ENCODE measurements around the gene FMN1. TPM values are rescaled to one million over a fixed set of nuclear protein-coding genes. Genes with fewer than 3 reads are reported as not detected.
A peak's percentile ranks its signal among the peaks of the same experiment; 100 is the strongest.

Gene FMN1
- total and polyA plus RNA-seq, 2 donors from 2014 or later, result 0.71 to 44.8 TPM

DNA sequence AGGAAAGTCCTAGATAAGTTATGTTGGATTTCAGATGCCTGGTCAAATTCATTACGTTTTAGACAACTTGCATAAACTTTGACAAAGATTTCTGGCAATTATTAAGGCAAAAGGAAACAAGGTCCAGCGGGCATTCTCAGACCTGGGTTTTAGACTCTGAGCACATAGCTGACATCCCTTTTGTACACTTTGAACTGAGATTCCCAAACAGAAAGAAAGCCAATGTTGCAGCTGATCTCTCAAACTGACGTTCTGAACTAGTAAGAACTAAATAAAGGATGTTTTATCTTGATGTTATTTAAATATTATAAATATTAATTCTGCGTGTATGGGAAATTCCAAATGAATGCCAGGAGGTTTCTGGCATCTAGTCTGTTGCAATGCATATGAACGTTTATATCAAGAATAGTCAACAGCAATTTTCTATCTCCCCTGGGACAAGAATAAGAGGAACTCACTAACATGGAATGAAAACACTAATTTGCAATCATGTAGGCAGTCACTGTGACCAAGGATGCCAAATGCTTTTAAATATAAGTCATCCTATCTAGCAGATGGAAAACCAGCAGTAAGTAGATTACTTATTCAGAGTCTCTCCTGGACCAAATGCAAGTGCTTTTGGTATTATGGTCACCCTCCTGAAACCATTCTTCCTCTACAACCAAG, 274.6 kb downstream of the FMN1 start:
- no peaks in the 10 kb centered on the region for H3K9me3 ChIP-seq (ENCODE audit: control insufficient read depth in 2 of 3, insufficient read depth in 1 of 3, low read length in 3 of 3)
- no peak overlapping the region for H3K4me3 ChIP-seq (ENCODE audit: low read length in 3 of 3)
- DNase-seq (peak in 1 of 5 donors; percentile 11), FAIRE-seq (no peak)
- TF ChIP-seq, protein P1, sequence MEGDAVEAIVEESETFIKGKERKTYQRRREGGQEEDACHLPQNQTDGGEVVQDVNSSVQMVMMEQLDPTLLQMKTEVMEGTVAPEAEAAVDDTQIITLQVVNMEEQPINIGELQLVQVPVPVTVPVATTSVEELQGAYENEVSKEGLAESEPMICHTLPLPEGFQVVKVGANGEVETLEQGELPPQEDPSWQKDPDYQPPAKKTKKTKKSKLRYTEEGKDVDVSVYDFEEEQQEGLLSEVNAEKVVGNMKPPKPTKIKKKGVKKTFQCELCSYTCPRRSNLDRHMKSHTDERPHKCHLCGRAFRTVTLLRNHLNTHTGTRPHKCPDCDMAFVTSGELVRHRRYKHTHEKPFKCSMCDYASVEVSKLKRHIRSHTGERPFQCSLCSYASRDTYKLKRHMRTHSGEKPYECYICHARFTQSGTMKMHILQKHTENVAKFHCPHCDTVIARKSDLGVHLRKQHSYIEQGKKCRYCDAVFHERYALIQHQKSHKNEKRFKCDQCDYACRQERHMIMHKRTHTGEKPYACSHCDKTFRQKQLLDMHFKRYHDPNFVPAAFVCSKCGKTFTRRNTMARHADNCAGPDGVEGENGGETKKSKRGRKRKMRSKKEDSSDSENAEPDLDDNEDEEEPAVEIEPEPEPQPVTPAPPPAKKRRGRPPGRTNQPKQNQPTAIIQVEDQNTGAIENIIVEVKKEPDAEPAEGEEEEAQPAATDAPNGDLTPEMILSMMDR (IDR thresholded peaks at IDR 0.05; ENCODE audit: borderline replicate concordance, extremely low read depth, insufficient read depth), result no peak
- no peaks in the 10 kb centered on the region for H3K4me1 ChIP-seq (ENCODE audit: control insufficient read depth in 2 of 3, insufficient read depth in 2 of 3, low read depth in 1 of 3, low read length in 3 of 3)
- H3K36me3 ChIP-seq (ENCODE audit: control insufficient read depth in 2 of 3, insufficient read depth in 3 of 3, low read length in 3 of 3), result no peaks in the 10 kb centered on the region
- H3K27ac ChIP-seq (ENCODE audit: low read depth in 2 of 2, low read length in 2 of 2), result no peak overlapping the region
- H3K27me3 ChIP-seq (ENCODE audit: control insufficient read depth, insufficient read depth, low read length), result no peaks in the 10 kb centered on the region
- intact Hi-C loops (cut with DNase I), result no loop called here
- no peak overlapping the region for H3K9ac ChIP-seq (ENCODE audit: low read length in 3 of 3)

DNA sequence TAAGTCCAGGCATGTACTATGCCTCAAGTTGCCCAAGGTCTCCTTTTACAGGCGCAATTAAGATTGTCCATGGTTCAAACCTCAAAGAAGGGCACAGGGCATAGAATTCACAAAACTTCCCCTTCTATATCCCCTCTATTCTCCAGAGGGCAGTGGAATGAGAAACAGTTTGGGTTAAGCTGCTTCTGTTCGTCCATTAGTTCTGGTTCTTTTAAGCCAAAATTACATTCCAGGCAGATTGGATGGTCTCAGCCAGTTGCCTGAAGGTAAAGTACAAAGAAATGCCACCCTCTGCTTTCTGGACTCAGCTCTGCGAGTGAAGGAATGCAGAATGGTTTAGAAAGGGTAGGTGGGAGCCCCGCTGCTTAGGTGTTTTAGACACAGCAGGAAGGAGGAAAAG, 276.0 kb downstream of the FMN1 start:
- H3K27ac ChIP-seq (ENCODE audit: low read depth in 2 of 2, low read length in 2 of 2), result no peak overlapping the region
- intact Hi-C loops (cut with DNase I), result no loop called here

DNA sequence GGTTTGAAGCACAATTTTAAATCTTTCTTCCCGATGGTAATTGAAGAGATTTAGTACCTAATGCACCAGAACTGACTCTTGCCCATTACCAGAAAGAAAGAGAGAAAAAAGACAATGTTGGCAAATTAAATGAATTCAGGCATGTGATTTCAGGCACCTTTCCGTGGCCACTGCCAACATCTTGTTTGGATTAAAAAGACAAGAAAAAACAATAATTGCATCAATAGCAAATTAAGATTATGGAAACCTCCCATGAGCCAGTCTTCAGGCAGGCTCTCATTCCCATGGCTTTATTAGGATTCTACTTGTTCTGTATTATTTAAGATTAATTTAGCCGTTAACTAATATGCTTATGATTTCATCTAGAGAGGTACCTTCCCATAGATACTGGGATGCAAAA, 283.7 kb downstream of the FMN1 start:
- H3K9ac ChIP-seq (ENCODE audit: low read length in 3 of 3), result no peak overlapping the region
- H3K4me1 ChIP-seq (ENCODE audit: control insufficient read depth in 2 of 3, insufficient read depth in 2 of 3, low read depth in 1 of 3, low read length in 3 of 3), result no peaks in the 10 kb centered on the region
- intact Hi-C loops (cut with DNase I), result no loop called here
- H3K27ac ChIP-seq (ENCODE audit: low read depth in 2 of 2, low read length in 2 of 2), result no peak overlapping the region
- DNase-seq (no peak), FAIRE-seq (no peak)
- H3K27me3 ChIP-seq (ENCODE audit: control insufficient read depth, insufficient read depth, low read length), result no peaks in the 10 kb centered on the region
- TF ChIP-seq, protein P1 (IDR thresholded peaks at IDR 0.05; ENCODE audit: borderline replicate concordance, extremely low read depth, insufficient read depth), result no peak
- no peaks in the 10 kb centered on the region for H3K36me3 ChIP-seq (ENCODE audit: control insufficient read depth in 2 of 3, insufficient read depth in 3 of 3, low read length in 3 of 3)
- no peak overlapping the region for H3K4me3 ChIP-seq (ENCODE audit: low read length in 3 of 3)
- no peaks in the 10 kb centered on the region for H3K9me3 ChIP-seq (ENCODE audit: control insufficient read depth in 2 of 3, insufficient read depth in 1 of 3, low read length in 3 of 3)

More for the DNA sequence above, 276.0 kb downstream of the FMN1 start:
- no peaks in the 10 kb centered on the region for H3K36me3 ChIP-seq (ENCODE audit: control insufficient read depth in 2 of 3, insufficient read depth in 3 of 3, low read length in 3 of 3)
- no peaks in the 10 kb centered on the region for H3K27me3 ChIP-seq (ENCODE audit: control insufficient read depth, insufficient read depth, low read length)
- H3K9me3 ChIP-seq (ENCODE audit: control insufficient read depth in 2 of 3, insufficient read depth in 1 of 3, low read length in 3 of 3), result no peaks in the 10 kb centered on the region
- peak in 2 of 5 donors; percentile 12 to 34 for DNase-seq
- H3K4me1 ChIP-seq (ENCODE audit: control insufficient read depth in 2 of 3, insufficient read depth in 2 of 3, low read depth in 1 of 3, low read length in 3 of 3), result no peaks in the 10 kb centered on the region
- no peak overlapping the region for H3K9ac ChIP-seq (ENCODE audit: low read length in 3 of 3)
- no peak for FAIRE-seq
- no peak overlapping the region for H3K4me3 ChIP-seq (ENCODE audit: low read length in 3 of 3)
- TF ChIP-seq, protein P1 (IDR thresholded peaks at IDR 0.05; ENCODE audit: borderline replicate concordance, extremely low read depth, insufficient read depth), result no peak

DNA sequence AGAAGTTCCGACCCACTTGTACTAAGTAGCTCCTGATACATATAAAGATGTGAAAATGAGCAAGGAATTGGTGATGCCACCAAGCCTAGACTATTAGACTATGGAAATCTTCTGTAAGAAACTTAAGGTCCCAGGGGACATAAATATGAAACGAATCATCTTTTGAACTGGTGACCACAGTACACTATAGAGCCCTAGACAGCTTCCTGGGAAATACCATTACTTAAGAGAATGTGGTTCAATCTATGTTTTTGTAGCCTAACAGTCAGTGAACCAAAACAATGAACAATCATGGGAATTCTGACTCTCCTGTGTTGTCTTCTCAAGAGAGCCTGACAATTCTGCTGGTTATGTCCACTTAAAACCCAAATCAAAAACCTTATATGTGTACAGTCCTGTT, 285.1 kb downstream of the FMN1 start:
- intact Hi-C loops (cut with DNase I), result no loop called here
- no peaks in the 10 kb centered on the region for H3K9me3 ChIP-seq (ENCODE audit: control insufficient read depth in 2 of 3, insufficient read depth in 1 of 3, low read length in 3 of 3)
- TF ChIP-seq, protein P1 (IDR thresholded peaks at IDR 0.05; ENCODE audit: borderline replicate concordance, extremely low read depth, insufficient read depth), result no peak
- no peak overlapping the region for H3K27ac ChIP-seq (ENCODE audit: low read depth in 2 of 2, low read length in 2 of 2)
- H3K27me3 ChIP-seq (ENCODE audit: control insufficient read depth, insufficient read depth, low read length), result no peaks in the 10 kb centered on the region
- no peak for DNase-seq
- FAIRE-seq, result no peak
- H3K36me3 ChIP-seq (ENCODE audit: control insufficient read depth in 2 of 3, insufficient read depth in 3 of 3, low read length in 3 of 3), result no peaks in the 10 kb centered on the region
- no peak overlapping the region for H3K9ac ChIP-seq (ENCODE audit: low read length in 3 of 3)
- H3K4me1 ChIP-seq (ENCODE audit: control insufficient read depth in 2 of 3, insufficient read depth in 2 of 3, low read depth in 1 of 3, low read length in 3 of 3), result no peaks in the 10 kb centered on the region
- H3K4me3 ChIP-seq (ENCODE audit: low read length in 3 of 3), result no peak overlapping the region
